ENCODE measurements around the gene TMCC3. TPM values are rescaled to one million over a fixed set of nuclear protein-coding genes. Genes with fewer than 3 reads are reported as not detected.
A peak's percentile ranks its signal among the peaks of the same experiment; 100 is the strongest.
"Not testable (repeated sequence)": the region's sequence is repeated elsewhere in the genome, so short reads cannot be mapped to it uniquely, and the experiment has no call there.

Gene TMCC3
- 10 to 100 TPM; 24.0 to 31.3 TPM for total RNA-seq
- 10 to 100 TPM; 31.3 to 46.1 TPM for polyA plus RNA-seq (ENCODE audit: insufficient read length in 2 of 2)
- long read RNA-seq, donor 1, full-length matches to known transcripts = 2 of 2 reads
- long read RNA-seq, donor 1, partial matches to known transcripts = 0 of 2 reads
- long read RNA-seq, donor 1, other reads (novel, unspliced or antisense) = 0 of 2 reads
- long read RNA-seq, donor 2, full-length matches to known transcripts = 1 of 1 reads
- long read RNA-seq, donor 2, partial matches to known transcripts = 0 of 1 reads
- long read RNA-seq, donor 2, other reads (novel, unspliced or antisense) = 0 of 1 reads
- long read RNA-seq, donor 3, full-length matches to known transcripts = 3 of 3 reads
- long read RNA-seq, donor 3, partial matches to known transcripts = 0 of 3 reads
- long read RNA-seq, donor 3, other reads (novel, unspliced or antisense) = 0 of 3 reads
- long read RNA-seq, donor 4, full-length matches to known transcripts = 1 of 1 reads
- long read RNA-seq, donor 4, partial matches to known transcripts = 0 of 1 reads
- long read RNA-seq, donor 4, other reads (novel, unspliced or antisense) = 0 of 1 reads

DNA sequence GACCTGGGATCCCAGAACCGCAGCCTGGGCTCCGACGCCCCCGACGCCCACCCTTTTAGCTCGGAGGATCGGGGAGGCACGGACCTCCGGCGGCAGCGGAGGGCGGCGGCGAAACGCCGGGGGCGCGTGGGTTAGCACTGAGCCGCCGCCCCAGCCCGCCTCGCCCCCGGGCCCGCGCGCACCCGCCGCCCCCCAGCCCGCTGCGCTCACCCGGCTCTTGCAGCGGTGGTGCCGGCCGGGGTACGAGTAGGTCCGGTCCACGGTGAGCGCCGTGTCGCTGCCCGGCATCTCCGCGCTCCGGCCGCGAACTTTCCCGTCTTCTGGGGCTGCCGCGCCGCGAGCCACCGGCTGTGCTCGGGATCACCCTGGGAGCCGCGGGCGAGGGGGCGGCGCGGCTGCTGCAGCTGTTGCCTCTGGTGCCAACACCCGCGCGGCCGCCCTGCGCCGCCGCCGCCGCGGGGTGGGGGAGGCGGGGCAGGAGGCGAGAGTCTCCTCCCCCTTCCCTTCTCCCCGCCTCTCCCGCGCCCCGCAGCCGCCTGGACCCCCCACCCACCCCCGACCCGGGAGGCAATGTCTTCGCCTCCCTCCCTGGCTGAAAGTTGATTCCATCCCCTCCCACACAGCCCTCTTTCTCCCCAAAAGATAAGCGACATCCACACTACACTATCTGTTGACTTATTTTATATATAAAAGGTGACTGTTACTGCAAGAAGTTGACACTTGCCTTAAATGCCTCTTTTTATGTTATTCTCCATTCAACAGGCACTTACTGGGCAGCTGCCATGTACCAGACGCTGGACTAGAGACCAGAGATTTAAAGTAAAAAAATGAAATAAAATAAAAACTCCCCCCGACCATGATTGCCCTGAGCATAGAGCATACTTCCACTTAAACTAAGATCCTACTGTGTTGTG, at the start of gene TMCC3:
TMCC3 (minus strand) TSS at position 415 of the 914 bp plus-strand sequence; CDS start at position 288, 127 bp downstream.
- Histone ChIP-seq H3K4me1 (ENCODE audit: control insufficient read depth, insufficient read depth, low read length) (peaks cover 7% of the 10 kb centered on the region), H3K9me3 (ENCODE audit: control insufficient read depth, insufficient read depth, low read length) (no peaks in the 10 kb centered on the region), H3K4me3 (ENCODE audit: low read depth, low read length) (peak within 1 kb of the TSS; percentile 72), H3K36me3 (ENCODE audit: control insufficient read depth, insufficient read depth, low read length) (no peaks in the 10 kb centered on the region), H3K27ac (ENCODE audit: low read depth, low read length) (peak within 1 kb of the TSS; percentile 81), H3K27me3 (ENCODE audit: control insufficient read depth, insufficient read depth, low read length) (no peaks in the 10 kb centered on the region)
- WGBS (ENCODE audit: insufficient coverage) = 0% methylated on average over 69 of the region's 82 CpGs
- DNase-seq (ENCODE audit: low read depth in 4 of 6, low spot score in 6 of 6) = peak in 3 of 6 donors; percentile 49 to 83 (median 75)

- H3K9me3 ChIP-seq (ENCODE audit: control insufficient read depth, insufficient read depth, low read length) = no peaks in the 10 kb centered on the region
- no peaks in the 10 kb centered on the region for H3K4me1 ChIP-seq (ENCODE audit: control insufficient read depth, insufficient read depth, low read length)
- H3K36me3 ChIP-seq (ENCODE audit: control insufficient read depth, insufficient read depth, low read length) = no peaks in the 10 kb centered on the region
- H3K4me3 ChIP-seq (ENCODE audit: low read depth, low read length) = no peak overlapping the region
- H3K27me3 ChIP-seq (ENCODE audit: control insufficient read depth, insufficient read depth, low read length) = no peaks in the 10 kb centered on the region
- DNase-seq (ENCODE audit: low read depth in 4 of 6, low spot score in 6 of 6) = no peak
- no peak overlapping the region for H3K27ac ChIP-seq (ENCODE audit: low read depth, low read length)
- WGBS (ENCODE audit: insufficient coverage) = no CpG with 5 or more reads among the region's 1 CpG
Measured at GRCh38 chr12:94699801-94700200, 49.4 kb upstream of the TMCC3 start.

GRCh38 chr12:94698578-94698977, 48.2 kb upstream of the TMCC3 start:
- Histone ChIP-seq H3K36me3 (ENCODE audit: control insufficient read depth, insufficient read depth, low read length) (no peaks in the 10 kb centered on the region), H3K4me3 (ENCODE audit: low read depth, low read length) (no peak overlapping the region), H3K27ac (ENCODE audit: low read depth, low read length) (no peak overlapping the region), H3K27me3 (ENCODE audit: control insufficient read depth, insufficient read depth, low read length) (no peaks in the 10 kb centered on the region), H3K9me3 (ENCODE audit: control insufficient read depth, insufficient read depth, low read length) (no peaks in the 10 kb centered on the region), H3K4me1 (ENCODE audit: control insufficient read depth, insufficient read depth, low read length) (no peaks in the 10 kb centered on the region)
- no peak for DNase-seq (ENCODE audit: low read depth in 4 of 6, low spot score in 6 of 6)
- WGBS (ENCODE audit: insufficient coverage) = 100% methylated on average over 1 of the region's 3 CpGs

DNA sequence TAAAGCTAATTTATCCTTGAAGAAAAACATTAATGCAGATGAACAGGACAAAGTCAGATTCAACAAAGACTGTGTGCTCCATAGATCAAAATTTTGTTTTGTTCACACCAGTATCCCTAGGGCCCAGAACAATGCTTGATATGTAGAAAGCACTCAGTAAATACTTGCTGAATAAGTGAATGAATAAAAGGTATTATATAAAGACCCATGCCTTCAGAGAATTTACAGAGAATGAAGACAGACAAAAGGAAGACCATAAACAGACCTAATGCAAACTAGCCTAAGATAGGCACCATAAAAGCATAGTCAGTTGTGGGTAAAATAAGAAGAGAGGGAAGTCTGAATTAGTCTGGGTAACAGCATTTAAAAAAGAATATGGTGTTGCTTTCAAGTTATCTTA, 47.3 kb upstream of the TMCC3 start:
- Histone ChIP-seq H3K4me1 (ENCODE audit: control insufficient read depth, insufficient read depth, low read length) (no peaks in the 10 kb centered on the region), H3K4me3 (ENCODE audit: low read depth, low read length) (no peak overlapping the region), H3K27me3 (ENCODE audit: control insufficient read depth, insufficient read depth, low read length) (no peaks in the 10 kb centered on the region), H3K36me3 (ENCODE audit: control insufficient read depth, insufficient read depth, low read length) (no peaks in the 10 kb centered on the region), H3K9me3 (ENCODE audit: control insufficient read depth, insufficient read depth, low read length) (no peaks in the 10 kb centered on the region), H3K27ac (ENCODE audit: low read depth, low read length) (no peak overlapping the region)
- DNase-seq (ENCODE audit: low read depth in 4 of 6, low spot score in 6 of 6) = no peak

DNA sequence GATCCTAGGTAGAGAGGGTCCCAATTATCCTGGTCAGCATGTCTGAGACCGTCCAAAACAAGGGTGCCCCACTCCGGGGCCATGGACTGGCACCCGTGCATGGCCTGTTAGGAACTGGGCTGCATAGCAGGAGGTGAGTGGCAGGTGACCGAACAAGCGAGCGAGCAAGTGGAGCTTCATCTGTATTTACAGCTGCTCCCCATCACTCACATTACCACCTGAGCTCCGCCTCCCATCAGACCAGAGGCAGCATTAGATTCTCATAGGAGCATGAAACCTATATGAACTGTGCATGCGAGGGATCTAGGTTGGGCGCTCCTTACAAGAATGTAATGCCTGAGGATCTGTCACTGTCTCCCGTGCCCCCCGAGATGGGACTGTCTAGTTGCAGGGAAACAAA, 44.4 kb upstream of the TMCC3 start:
- Histone ChIP-seq H3K9me3 (ENCODE audit: control insufficient read depth, insufficient read depth, low read length) (no peaks in the 10 kb centered on the region), H3K27me3 (ENCODE audit: control insufficient read depth, insufficient read depth, low read length) (no peaks in the 10 kb centered on the region), H3K27ac (ENCODE audit: low read depth, low read length) (no peak overlapping the region), H3K4me1 (ENCODE audit: control insufficient read depth, insufficient read depth, low read length) (peaks cover 7% of the 10 kb centered on the region), H3K36me3 (ENCODE audit: control insufficient read depth, insufficient read depth, low read length) (no peaks in the 10 kb centered on the region), H3K4me3 (ENCODE audit: low read depth, low read length) (no peak overlapping the region)
- WGBS (ENCODE audit: insufficient coverage) = 95% methylated on average over 4 of the region's 11 CpGs
- DNase-seq (ENCODE audit: low read depth in 4 of 6, low spot score in 6 of 6) = no peak

- not testable (repeated sequence) for H3K36me3 ChIP-seq (ENCODE audit: control insufficient read depth, insufficient read depth, low read length); H3K4me3 ChIP-seq (ENCODE audit: low read depth, low read length); DNase-seq (ENCODE audit: low read depth in 4 of 6, low spot score in 6 of 6); H3K27me3 ChIP-seq (ENCODE audit: control insufficient read depth, insufficient read depth, low read length); H3K27ac ChIP-seq (ENCODE audit: low read depth, low read length); H3K9me3 ChIP-seq (ENCODE audit: control insufficient read depth, insufficient read depth, low read length)
- peaks cover 10% of the 10 kb centered on the region for H3K4me1 ChIP-seq (ENCODE audit: control insufficient read depth, insufficient read depth, low read length)
- 67% methylated on average over 1 of the region's 7 CpGs for WGBS (ENCODE audit: insufficient coverage)
Measured at GRCh38 chr12:94692826-94693225, 42.5 kb upstream of the TMCC3 start.

- no peak for DNase-seq (ENCODE audit: low read depth in 4 of 6, low spot score in 6 of 6)
- no peak overlapping the region for H3K4me3 ChIP-seq (ENCODE audit: low read depth, low read length)
- no peaks in the 10 kb centered on the region for H3K9me3 ChIP-seq (ENCODE audit: control insufficient read depth, insufficient read depth, low read length)
- peaks cover 10% of the 10 kb centered on the region for H3K4me1 ChIP-seq (ENCODE audit: control insufficient read depth, insufficient read depth, low read length)
- H3K36me3 ChIP-seq (ENCODE audit: control insufficient read depth, insufficient read depth, low read length) = no peaks in the 10 kb centered on the region
- H3K27me3 ChIP-seq (ENCODE audit: control insufficient read depth, insufficient read depth, low read length) = no peaks in the 10 kb centered on the region
- WGBS (ENCODE audit: insufficient coverage) = 31% methylated on average over 4 of the region's 5 CpGs
- H3K27ac ChIP-seq (ENCODE audit: low read depth, low read length) = peak overlapping the region; percentile 58
Measured at GRCh38 chr12:94690198-94690771, 39.9 kb upstream of the TMCC3 start.

GRCh38 chr12:94689646-94690036, 39.3 kb upstream of the TMCC3 start:
- no peaks in the 10 kb centered on the region for H3K27me3 ChIP-seq (ENCODE audit: control insufficient read depth, insufficient read depth, low read length)
- H3K4me3 ChIP-seq (ENCODE audit: low read depth, low read length) = no peak overlapping the region
- no peak for DNase-seq (ENCODE audit: low read depth in 4 of 6, low spot score in 6 of 6)
- H3K36me3 ChIP-seq (ENCODE audit: control insufficient read depth, insufficient read depth, low read length) = no peaks in the 10 kb centered on the region
- peak overlapping the region; percentile 58 for H3K27ac ChIP-seq (ENCODE audit: low read depth, low read length)
- WGBS (ENCODE audit: insufficient coverage) = 71% methylated on average over 8 of the region's 9 CpGs
- peaks cover 10% of the 10 kb centered on the region for H3K4me1 ChIP-seq (ENCODE audit: control insufficient read depth, insufficient read depth, low read length)
- H3K9me3 ChIP-seq (ENCODE audit: control insufficient read depth, insufficient read depth, low read length) = no peaks in the 10 kb centered on the region

DNA sequence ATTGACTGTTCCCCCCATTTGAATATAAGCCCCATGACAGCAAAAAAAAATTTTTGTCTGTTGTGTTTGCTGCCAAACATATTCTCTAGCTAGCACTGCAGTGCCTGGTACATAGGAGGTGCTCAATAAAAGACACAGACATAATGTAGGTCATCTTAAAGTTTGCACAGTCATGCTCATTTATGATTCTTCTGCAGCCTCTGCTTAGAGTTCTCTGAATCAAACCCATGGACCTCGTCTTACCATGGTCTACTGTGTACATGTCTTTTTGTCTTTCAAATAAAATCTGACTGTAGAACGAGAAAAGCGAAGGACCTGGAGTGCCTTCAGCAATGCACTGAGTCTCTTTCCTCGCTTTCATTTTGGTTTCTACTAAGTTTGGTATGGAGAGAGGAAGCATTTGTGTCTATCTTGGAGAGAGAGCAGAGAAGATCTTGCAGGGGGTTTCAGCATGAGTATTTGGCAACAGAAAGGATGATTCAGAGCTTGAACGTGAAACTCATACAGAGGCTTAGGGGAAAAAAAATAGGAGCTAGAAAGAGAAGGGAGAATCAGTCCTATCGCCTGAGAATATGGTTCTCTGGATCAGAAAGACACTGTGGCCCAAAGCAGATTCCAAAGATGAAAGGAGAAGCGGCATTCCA, 38.8 kb upstream of the TMCC3 start:
- no peak overlapping the region for H3K4me3 ChIP-seq (ENCODE audit: low read depth, low read length)
- 64% methylated on average over 6 of the region's 7 CpGs for WGBS (ENCODE audit: insufficient coverage)
- H3K36me3 ChIP-seq (ENCODE audit: control insufficient read depth, insufficient read depth, low read length) = no peaks in the 10 kb centered on the region
- DNase-seq (ENCODE audit: low read depth in 4 of 6, low spot score in 6 of 6) = peak in 1 of 6 donors; percentile 69
- H3K27ac ChIP-seq (ENCODE audit: low read depth, low read length) = peak overlapping the region; percentile 58
- no peaks in the 10 kb centered on the region for H3K9me3 ChIP-seq (ENCODE audit: control insufficient read depth, insufficient read depth, low read length)
- no peaks in the 10 kb centered on the region for H3K27me3 ChIP-seq (ENCODE audit: control insufficient read depth, insufficient read depth, low read length)
- peaks cover 10% of the 10 kb centered on the region for H3K4me1 ChIP-seq (ENCODE audit: control insufficient read depth, insufficient read depth, low read length)
